Erythroblast (primary cell): Measurements from ENCODE around the gene MAB21L4.

Source experiments
- GATA1 ChIP-seq: IDR thresholded peaks from 2 replicates; pipeline ENCODE4 v1.6.1; 2011; ENCODE audit warnings: low read depth, mild to moderate bottlenecking, control low read depth, low read length, moderate library complexity
- POLR2A ChIP-seq: IDR thresholded peaks from 2 replicates; pipeline ENCODE4 v1.6.1; 2011; ENCODE audit warnings: mild to moderate bottlenecking, low read length

DNA sequence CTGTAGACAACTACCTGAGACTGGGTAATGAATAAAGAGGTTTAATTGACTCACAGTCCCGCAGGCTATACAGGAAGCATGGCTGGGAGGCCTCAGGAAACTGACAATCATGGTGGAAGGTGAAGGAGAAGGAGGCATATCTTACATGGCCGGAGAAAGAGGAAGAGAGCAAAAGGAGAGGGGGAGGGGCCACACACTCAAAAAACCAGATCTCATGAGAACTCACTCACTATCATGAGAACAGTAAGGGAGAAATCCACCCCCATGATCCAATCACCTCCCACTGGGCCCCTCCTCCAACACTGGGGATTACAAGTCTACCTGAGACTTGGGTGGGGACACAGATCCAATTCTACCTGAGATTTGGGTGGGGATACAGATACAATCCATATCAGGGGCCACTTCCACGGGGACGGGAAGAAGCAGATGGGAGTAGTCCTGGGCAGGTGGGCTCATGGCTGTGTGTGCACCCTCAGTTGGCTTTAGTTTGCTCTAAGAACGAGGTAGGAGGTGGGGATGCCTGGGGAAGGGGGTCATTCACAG, 9.9 kb downstream of the MAB21L4 start:
- no peak for TF ChIP-seq POLR2A
- TF ChIP-seq GATA1, result no peak
